Measurements from ENCODE around the gene PRKCE.
"Not testable (repeated sequence)": the region's sequence is repeated elsewhere in the genome, so short reads cannot be mapped to it uniquely, and the experiment has no call there.

The PRKCE gene

GRCh38 chr2:45889620-45890370 is 238.3 kb downstream of the PRKCE start:
- no peak for DNase-seq (ENCODE audit: low spot score)

GRCh38 chr2:45890371-45890646 is 238.8 kb downstream of the PRKCE start:
- DNase-seq (ENCODE audit: low spot score) = not testable (repeated sequence)

- DNase-seq (ENCODE audit: low spot score) = no peak
Measured at GRCh38 chr2:45890819-45891218, 239.3 kb downstream of the PRKCE start.

GRCh38 chr2:45891719-45892424 is 240.4 kb downstream of the PRKCE start:
- DNase-seq (ENCODE audit: low spot score) = no peak

GRCh38 chr2:45892425-45892745 is 240.9 kb downstream of the PRKCE start:
- no peak for DNase-seq (ENCODE audit: low spot score)

- DNase-seq (ENCODE audit: low spot score) = no peak
Measured at GRCh38 chr2:45892757-45893156, 241.3 kb downstream of the PRKCE start.

GRCh38 chr2:45894211-45894610 is 242.7 kb downstream of the PRKCE start:
- no peak for DNase-seq (ENCODE audit: low spot score)

GRCh38 chr2:45895241-45895861 is 243.9 kb downstream of the PRKCE start:
- no peak for DNase-seq (ENCODE audit: low spot score)

- no peak for DNase-seq (ENCODE audit: low spot score)
Measured at GRCh38 chr2:45896311-45896710, 244.8 kb downstream of the PRKCE start.

- no peak for DNase-seq (ENCODE audit: low spot score)
Measured at GRCh38 chr2:45897842-45898241, 246.4 kb downstream of the PRKCE start.

- no peak for DNase-seq (ENCODE audit: low spot score)
Measured at GRCh38 chr2:45898819-45899218, 247.3 kb downstream of the PRKCE start.

GRCh38 chr2:45899926-45900325 is 248.5 kb downstream of the PRKCE start:
- no peak for DNase-seq (ENCODE audit: low spot score)

- no peak for DNase-seq (ENCODE audit: low spot score)
Measured at GRCh38 chr2:45901468-45902032, 250.1 kb downstream of the PRKCE start.

GRCh38 chr2:45902380-45902779 is 250.9 kb downstream of the PRKCE start:
- DNase-seq (ENCODE audit: low spot score) = no peak

- DNase-seq (ENCODE audit: low spot score) = no peak
Measured at GRCh38 chr2:45902781-45903375, 251.4 kb downstream of the PRKCE start.

GRCh38 chr2:45904267-45904945 is 252.9 kb downstream of the PRKCE start:
- DNase-seq (ENCODE audit: low spot score) = no peak

GRCh38 chr2:45904946-45905631 is 253.6 kb downstream of the PRKCE start:
- no peak for DNase-seq (ENCODE audit: low spot score)

GRCh38 chr2:45905632-45905958 is 254.1 kb downstream of the PRKCE start:
- no peak for DNase-seq (ENCODE audit: low spot score)

- DNase-seq (ENCODE audit: low spot score) = no peak
Measured at GRCh38 chr2:45907592-45907991, 256.1 kb downstream of the PRKCE start.

GRCh38 chr2:45908316-45909170 is 257.1 kb downstream of the PRKCE start:
- DNase-seq (ENCODE audit: low spot score) = no peak

GRCh38 chr2:45909171-45909565 is 257.7 kb downstream of the PRKCE start:
- no peak for DNase-seq (ENCODE audit: low spot score)

All from kidney capillary endothelial cell (primary cell).